Prostate gland (tissue), 2 donors: ENCODE measurements around the gene CDYL2.

Experiments used
- CTCF ChIP-seq, 4 experiments: fragments of 200-600 bp in 2 of 4; fragments of 450-650 bp in 2 of 4; sonication (generic) in 2 of 4; IDR thresholded peaks; 1 replicate in 3 of 4; 2 replicates in 1 of 4; pipeline ENCODE4 v1.5.1; 2016 to 2019; ENCODE audit warnings: antibody characterized with exemption in 4 of 4, mild to moderate bottlenecking in 2 of 4, moderate library complexity in 2 of 4
- POLR2A ChIP-seq: fragments of 450-650 bp; IDR thresholded peaks from one replicate; pipeline ENCODE4 v1.6.1; 2016; ENCODE audit warnings: antibody characterized with exemption, mild to moderate bottlenecking
- POLR2AphosphoS5 ChIP-seq: sonication (generic); formaldehyde crosslinking; IDR thresholded peaks from one replicate; pipeline ENCODE4 v1.6.1; 2017; ENCODE audit warnings: antibody characterized with exemption

- TF ChIP-seq CTCF (IDR thresholded peaks at IDR 0.05) (no peak), POLR2AphosphoS5 (no peak), POLR2A (no peak)
These were observed 230.7 kb downstream of the CDYL2 start for GRCh38 chr16:80573700-80574120.
